RWPE2 (cell line): Measurements from ENCODE around the gene TBC1D2B.

ENCODE experiments used
- ATAC-seq: fragments of 200-7000 bp; cut with Tn5 transposase; 3 replicates; pipeline ENCODE4 v1.9.1; 2021; ENCODE audit warnings: low read depth
- DNase-seq: peaks from one replicate; pipeline ENCODE4 v3.0.0-alpha.2; 2020; ENCODE audit warnings: low spot score
- H3K27ac ChIP-seq: fragments of 450-650 bp; 2 replicates; pipeline ENCODE4 v1.5.1; 2017; ENCODE audit warnings: mild to moderate bottlenecking; ENCODE audit not compliant: poor library complexity, severe bottlenecking
- H3K27me3 ChIP-seq: fragments of 250-450 bp; sonication (Bioruptor Pico); 2 replicates; pipeline ENCODE4 v1.5.1; 2021; ENCODE audit warnings: mild to moderate bottlenecking, moderate library complexity; ENCODE audit not compliant: insufficient read depth, poor library complexity, severe bottlenecking
- H3K36me3 ChIP-seq: fragments of 250-450 bp; sonication (Bioruptor Pico); 2 replicates; pipeline ENCODE4 v1.5.1; 2020; ENCODE audit warnings: low read depth, mild to moderate bottlenecking, moderate library complexity
- H3K4me1 ChIP-seq: fragments of 250-450 bp; sonication (Bioruptor Pico); 2 replicates; pipeline ENCODE4 v1.5.1; 2021; ENCODE audit warnings: mild to moderate bottlenecking, moderate library complexity; ENCODE audit not compliant: insufficient read depth, poor library complexity, severe bottlenecking
- H3K4me3 ChIP-seq: fragments of 250-450 bp; sonication (Bioruptor Pico); 2 replicates; pipeline ENCODE4 v1.5.1; 2021; ENCODE audit warnings: mild to moderate bottlenecking, moderate library complexity; ENCODE audit not compliant: severe bottlenecking
- H3K9me3 ChIP-seq: fragments of 250-450 bp; sonication (Bioruptor Pico); 2 replicates; pipeline ENCODE4 v1.5.1; 2021; ENCODE audit warnings: mild to moderate bottlenecking, moderate library complexity; ENCODE audit not compliant: severe bottlenecking
- TF ChIP-seq, protein P1 (sequence below): fragments of 450-650 bp; IDR thresholded peaks from one replicate; pipeline ENCODE4 v1.5.1; 2017; ENCODE audit warnings: mild to moderate bottlenecking, moderate library complexity; ENCODE audit not compliant: poor library complexity, severe bottlenecking

TBC1D2B gene

GRCh38 chr15:78041946-78042345 lies 35.6 kb downstream of the TBC1D2B start:
- no peak for ATAC-seq
- no peak overlapping the region for H3K27ac ChIP-seq
- H3K4me1 ChIP-seq: no peaks in the 10 kb centered on the region
- H3K9me3 ChIP-seq: no peaks in the 10 kb centered on the region
- TF ChIP-seq, protein P1, sequence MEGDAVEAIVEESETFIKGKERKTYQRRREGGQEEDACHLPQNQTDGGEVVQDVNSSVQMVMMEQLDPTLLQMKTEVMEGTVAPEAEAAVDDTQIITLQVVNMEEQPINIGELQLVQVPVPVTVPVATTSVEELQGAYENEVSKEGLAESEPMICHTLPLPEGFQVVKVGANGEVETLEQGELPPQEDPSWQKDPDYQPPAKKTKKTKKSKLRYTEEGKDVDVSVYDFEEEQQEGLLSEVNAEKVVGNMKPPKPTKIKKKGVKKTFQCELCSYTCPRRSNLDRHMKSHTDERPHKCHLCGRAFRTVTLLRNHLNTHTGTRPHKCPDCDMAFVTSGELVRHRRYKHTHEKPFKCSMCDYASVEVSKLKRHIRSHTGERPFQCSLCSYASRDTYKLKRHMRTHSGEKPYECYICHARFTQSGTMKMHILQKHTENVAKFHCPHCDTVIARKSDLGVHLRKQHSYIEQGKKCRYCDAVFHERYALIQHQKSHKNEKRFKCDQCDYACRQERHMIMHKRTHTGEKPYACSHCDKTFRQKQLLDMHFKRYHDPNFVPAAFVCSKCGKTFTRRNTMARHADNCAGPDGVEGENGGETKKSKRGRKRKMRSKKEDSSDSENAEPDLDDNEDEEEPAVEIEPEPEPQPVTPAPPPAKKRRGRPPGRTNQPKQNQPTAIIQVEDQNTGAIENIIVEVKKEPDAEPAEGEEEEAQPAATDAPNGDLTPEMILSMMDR: no peak
- no peak overlapping the region for H3K4me3 ChIP-seq
- H3K36me3 ChIP-seq: peaks cover 74% of the 10 kb centered on the region
- no peak for DNase-seq
- H3K27me3 ChIP-seq: no peaks in the 10 kb centered on the region

- no peaks in the 10 kb centered on the region for H3K9me3 ChIP-seq
- TF ChIP-seq, protein P1: no peak
- peaks cover 68% of the 10 kb centered on the region for H3K36me3 ChIP-seq
- H3K4me1 ChIP-seq: peaks cover 7% of the 10 kb centered on the region
- ATAC-seq: no peak
- H3K4me3 ChIP-seq: no peak overlapping the region
- no peak overlapping the region for H3K27ac ChIP-seq
- no peaks in the 10 kb centered on the region for H3K27me3 ChIP-seq
- no peak for DNase-seq
Measured at GRCh38 chr15:78040653-78041244, 36.8 kb downstream of the TBC1D2B start.

GRCh38 chr15:78038585-78039247 lies 38.8 kb downstream of the TBC1D2B start:
- TF ChIP-seq, protein P1: no peak
- H3K36me3 ChIP-seq: peaks cover 56% of the 10 kb centered on the region
- ATAC-seq: no peak
- DNase-seq: no peak
- H3K4me3 ChIP-seq: no peak overlapping the region
- H3K27ac ChIP-seq: no peak overlapping the region
- no peaks in the 10 kb centered on the region for H3K27me3 ChIP-seq
- no peaks in the 10 kb centered on the region for H3K9me3 ChIP-seq
- H3K4me1 ChIP-seq: peaks cover 12% of the 10 kb centered on the region

DNA sequence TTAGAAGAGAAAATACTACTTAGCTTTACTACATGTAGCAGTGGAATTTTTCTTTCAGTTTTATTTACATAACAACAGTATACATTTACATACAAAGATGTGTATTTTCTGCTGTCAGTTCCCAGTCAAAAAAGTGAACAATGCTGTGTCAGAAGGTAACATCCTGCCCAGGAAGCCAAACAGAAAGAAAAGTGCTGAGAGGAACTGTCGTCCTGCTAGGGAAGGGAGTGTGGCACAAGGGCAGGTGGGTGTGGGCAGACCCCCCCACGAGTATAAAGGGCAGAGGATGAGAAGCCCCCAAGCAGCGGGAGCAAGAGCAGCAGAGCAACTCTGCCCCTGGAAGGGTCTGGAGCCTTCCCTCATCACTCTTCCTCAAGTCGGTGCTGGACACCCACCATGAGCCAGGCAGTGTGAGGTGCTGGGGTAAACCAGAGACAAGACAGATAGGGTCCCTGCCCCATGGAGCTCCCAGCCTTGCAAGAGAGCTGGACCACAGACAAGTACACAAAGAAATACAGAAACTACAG lies 39.7 kb downstream of the TBC1D2B start:
- Histone ChIP-seq H3K4me1 (peaks cover 12% of the 10 kb centered on the region), H3K36me3 (peaks cover 55% of the 10 kb centered on the region), H3K27me3 (no peaks in the 10 kb centered on the region), H3K9me3 (no peaks in the 10 kb centered on the region), H3K27ac (no peak overlapping the region), H3K4me3 (no peak overlapping the region)
- ATAC-seq (no peak), DNase-seq (no peak)
- TF ChIP-seq, protein P1: no peak

- TF ChIP-seq, protein P1: no peak
- peaks cover 12% of the 10 kb centered on the region for H3K4me1 ChIP-seq
- no peaks in the 10 kb centered on the region for H3K9me3 ChIP-seq
- no peak overlapping the region for H3K4me3 ChIP-seq
- no peaks in the 10 kb centered on the region for H3K27me3 ChIP-seq
- DNase-seq (no peak), ATAC-seq (no peak)
- peaks cover 50% of the 10 kb centered on the region for H3K36me3 ChIP-seq
- H3K27ac ChIP-seq: no peak overlapping the region
Measured at GRCh38 chr15:78037328-78037727, 40.2 kb downstream of the TBC1D2B start.
